Measurements from ENCODE around the gene SGPP2.
"Not testable (repeated sequence)": the region's sequence is repeated elsewhere in the genome, so short reads cannot be mapped to it uniquely, and the experiment has no call there.

The SGPP2 gene, protein sequence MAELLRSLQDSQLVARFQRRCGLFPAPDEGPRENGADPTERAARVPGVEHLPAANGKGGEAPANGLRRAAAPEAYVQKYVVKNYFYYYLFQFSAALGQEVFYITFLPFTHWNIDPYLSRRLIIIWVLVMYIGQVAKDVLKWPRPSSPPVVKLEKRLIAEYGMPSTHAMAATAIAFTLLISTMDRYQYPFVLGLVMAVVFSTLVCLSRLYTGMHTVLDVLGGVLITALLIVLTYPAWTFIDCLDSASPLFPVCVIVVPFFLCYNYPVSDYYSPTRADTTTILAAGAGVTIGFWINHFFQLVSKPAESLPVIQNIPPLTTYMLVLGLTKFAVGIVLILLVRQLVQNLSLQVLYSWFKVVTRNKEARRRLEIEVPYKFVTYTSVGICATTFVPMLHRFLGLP

GRCh38 chr2:222424276-222424728 is at the start of gene SGPP2:
Gene SGPP2, plus strand, starts transcription at chr2:222424543. Its CDS starts 60 bp downstream, at chr2:222424603.
- no peak for DNase-seq

GRCh38 chr2:222375798-222376197 is 48.5 kb upstream of the SGPP2 start:
- DNase-seq: no peak

GRCh38 chr2:222380456-222380855 is 43.9 kb upstream of the SGPP2 start:
- DNase-seq: no peak

DNA sequence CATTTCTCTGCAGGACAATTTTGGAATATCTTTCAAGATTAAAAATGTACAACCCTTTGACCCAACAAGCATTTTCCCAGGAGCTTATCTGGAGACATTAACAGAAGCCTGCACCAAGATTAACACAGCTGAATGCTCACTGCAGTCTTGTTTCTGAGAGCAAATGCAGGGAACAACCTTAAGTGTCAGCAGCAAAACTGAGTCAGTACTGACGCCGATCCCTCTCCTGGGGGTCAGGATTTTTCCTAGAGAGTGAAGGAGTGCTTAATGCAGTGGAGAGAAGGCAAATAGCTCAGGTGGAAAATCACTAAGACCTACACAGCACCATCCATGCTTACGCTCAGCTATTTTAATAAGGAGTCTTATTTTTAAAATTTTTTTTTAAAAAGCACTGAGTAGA is 42.8 kb upstream of the SGPP2 start:
- DNase-seq: no peak

GRCh38 chr2:222383255-222383654 is 41.1 kb upstream of the SGPP2 start:
- DNase-seq: no peak

GRCh38 chr2:222391743-222392285 is 32.5 kb upstream of the SGPP2 start:
- DNase-seq: no peak

DNA sequence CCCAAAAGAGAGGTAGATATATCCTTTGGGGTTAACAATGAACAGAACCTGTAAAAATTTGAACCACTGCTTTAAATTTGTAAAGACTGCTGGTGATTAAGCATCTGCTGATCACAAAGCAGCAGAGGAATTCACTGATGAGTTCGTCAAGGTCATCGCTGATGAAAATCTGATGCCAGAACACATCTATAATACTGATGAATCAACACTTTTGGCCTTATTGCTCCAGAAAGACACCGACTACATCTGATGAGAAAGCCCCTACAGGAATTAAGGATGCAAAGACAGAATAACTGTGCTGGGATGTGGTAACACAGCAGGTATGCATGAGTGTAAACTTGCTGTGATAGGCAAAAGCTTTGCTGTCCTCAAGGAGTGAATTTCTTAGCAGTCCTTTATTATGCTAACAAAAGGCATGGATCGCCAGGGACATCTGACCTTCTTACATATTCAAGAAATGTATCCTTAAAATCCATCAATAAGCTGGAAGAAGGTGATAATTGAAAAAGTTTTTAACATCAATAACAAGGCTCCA is 30.5 kb upstream of the SGPP2 start:
- no peak for DNase-seq

DNA sequence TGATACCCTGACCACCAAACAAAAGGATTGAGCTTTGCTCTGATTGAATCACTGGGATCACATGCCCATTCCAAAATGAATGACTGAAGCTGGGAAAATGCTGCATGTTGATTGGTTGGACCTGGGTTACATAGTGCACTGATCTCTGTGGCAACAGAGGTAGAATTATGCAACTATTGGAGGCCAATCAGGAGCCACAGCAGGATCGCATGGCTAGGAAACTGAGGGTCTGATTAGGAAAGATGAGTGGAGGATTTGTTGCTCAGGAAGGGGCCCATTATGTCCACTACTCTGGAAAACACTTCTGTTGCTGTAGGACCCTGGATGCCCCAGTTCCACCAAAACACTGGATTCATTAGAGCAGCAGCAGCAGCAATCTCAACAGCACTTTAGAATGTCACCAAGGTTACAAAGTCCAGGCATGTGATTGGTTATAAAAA is 25.9 kb upstream of the SGPP2 start:
- no peak for DNase-seq

DNA sequence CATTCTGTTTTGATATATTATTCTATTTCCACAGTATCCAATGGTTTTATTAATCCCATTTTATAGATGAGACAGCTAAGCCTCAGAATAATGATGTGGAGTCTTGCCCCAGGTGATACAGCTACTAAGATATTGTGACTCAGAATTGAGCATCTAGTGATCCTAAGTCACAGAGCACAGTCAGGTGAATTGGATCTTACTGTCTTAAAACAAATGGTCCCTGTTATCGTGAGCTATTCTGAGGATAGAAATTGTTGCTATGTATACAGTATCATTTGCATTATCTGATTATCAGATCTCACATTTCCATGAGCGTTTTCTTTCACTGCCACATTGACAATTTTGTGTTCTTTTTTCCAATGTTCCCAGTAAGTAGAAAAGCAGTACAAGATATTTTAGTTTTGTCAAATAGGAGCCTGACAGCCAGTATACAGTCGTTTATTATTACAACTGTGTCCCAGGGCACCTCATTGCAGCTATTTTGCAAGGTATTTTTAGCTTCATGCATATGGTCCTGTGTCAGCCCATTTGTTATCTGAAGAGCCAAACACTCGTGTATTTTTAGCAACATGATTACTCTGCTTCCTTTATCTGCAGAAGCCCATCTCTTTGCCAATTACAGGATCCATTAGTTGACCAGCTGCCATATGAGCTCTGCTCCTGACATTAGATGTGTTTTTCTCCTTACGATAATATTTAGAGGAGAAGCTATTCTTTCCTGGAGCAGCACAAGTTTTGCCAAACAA is 25.1 kb upstream of the SGPP2 start:
- DNase-seq: no peak

DNA sequence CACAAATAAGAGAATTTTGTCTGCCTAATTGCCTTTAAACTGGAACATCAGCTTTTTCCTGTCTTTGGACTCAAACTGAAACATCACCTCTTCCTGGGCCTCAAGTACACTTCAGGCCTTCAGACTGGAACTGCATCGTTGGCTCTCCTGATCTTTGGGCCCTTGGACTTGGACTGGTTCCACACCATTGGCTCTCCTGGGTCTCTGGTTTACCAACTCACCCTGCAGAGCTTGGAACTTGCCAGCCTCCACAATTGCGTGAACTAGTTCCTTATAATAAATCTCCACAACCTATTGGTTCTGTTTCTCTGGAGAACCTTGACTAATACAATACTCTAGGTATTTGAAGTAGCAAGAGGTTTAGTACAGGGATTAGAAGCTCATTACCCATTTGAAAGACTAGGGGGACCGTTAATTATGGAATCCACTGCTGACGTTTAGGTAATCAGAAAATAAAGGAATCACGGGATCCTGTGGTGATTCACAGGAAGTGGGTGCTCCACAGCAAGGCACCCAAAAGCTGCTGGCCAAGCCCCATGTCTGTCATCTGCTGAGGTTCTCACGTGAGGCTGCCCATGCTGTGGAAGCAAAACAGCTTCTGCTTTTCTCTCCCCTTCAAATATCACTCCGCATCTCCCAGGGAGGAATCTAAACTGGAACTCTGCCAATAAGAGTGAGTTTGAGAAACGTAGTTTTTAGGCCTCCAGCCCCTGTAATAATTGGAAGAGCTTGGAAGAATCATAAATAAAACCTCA is 20.0 kb upstream of the SGPP2 start:
- no peak for DNase-seq

- no peak for DNase-seq
Observed at GRCh38 chr2:222408684-222409083, 15.7 kb upstream of the SGPP2 start.

GRCh38 chr2:222410534-222410933 is 13.8 kb upstream of the SGPP2 start:
- DNase-seq: no peak

DNA sequence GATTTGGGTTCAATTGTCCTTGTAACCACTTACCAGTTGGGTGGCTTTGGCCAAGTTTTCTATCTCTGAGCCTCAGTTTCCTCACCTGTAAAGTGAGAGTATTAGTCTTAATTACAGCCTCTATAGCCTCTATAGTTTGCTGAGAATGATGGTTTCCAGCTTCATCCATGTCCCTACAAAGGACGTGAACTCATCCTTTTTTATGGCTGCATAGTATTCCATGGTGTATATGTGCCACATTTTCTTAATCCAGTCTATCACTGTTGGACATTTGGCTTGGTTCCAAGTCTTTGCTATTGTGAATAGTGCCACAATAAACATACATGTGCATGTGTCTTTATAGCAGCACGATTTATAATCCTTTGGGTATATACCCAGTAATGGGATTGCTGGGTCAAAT is 12.0 kb upstream of the SGPP2 start:
- not testable (repeated sequence) for DNase-seq

- no peak for DNase-seq
Observed at GRCh38 chr2:222413295-222413911, 10.9 kb upstream of the SGPP2 start.

GRCh38 chr2:222418739-222419138 is 5.6 kb upstream of the SGPP2 start:
- DNase-seq: no peak

DNA sequence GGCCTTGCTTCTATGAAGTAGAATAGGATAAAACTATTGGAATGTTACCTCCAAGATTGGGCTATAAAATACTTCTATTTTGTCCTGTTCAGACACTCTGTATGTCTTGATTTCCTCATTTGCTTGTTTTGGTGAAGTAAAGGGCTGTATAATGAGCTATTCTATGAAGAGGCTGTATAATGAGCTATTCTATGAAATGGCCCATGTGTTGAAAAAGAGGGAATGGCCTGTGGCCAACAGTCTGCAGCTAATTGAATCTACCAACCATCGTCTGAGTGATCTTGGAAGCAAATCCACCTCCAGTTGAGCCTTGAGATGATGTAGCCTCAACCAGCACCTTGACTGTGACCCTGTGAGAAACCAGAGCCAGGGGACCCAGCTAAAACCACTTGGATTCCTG is 3.8 kb upstream of the SGPP2 start:
- no peak for DNase-seq

- DNase-seq: no peak
Observed at GRCh38 chr2:222421626-222422025, 2.7 kb upstream of the SGPP2 start.

GRCh38 chr2:222423186-222423585 is 1.2 kb upstream of the SGPP2 start:
- DNase-seq: no peak

DNA sequence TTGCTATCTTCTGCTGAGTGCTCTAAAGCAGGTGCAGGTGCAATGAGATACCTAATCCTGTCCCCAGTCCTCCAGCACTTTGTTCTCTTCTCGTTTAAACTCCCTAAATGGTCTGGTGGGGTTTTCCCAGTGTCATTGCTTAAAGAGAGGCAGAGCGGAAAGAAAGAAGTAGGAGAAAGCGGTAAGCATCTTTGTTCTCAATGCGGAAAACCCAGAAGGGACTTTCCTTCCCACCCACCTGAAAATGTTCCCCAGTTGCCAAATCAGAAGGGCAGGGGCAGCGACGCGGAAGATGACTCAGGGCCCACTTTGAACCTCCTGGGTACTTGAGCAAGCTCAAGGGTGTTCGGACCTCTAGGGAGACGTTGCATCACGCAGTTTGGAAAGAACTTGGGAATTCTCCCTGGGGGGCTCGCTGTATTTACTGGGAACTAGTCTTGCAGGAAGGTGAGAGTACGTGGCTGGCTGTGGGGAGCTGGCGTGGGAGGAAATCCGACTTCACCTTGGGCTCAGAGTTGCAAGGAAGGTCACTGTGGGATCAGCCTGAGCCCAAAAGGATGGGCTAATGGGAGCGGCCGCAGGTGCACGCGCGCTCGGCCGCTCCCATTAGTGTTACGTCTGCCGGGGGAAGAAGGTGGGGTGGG is 589 bp upstream of the SGPP2 start:
- peak; percentile 63 for DNase-seq

- DNase-seq: peak; percentile 30
Observed at GRCh38 chr2:222424729-222425671, 657 bp downstream of the SGPP2 start.
